ENCODE data around the gene SLC17A5. TPM values are rescaled to one million over a fixed set of nuclear protein-coding genes. Genes with fewer than 3 reads are reported as not detected.

Gene SLC17A5
- total and polyA plus RNA-seq, 4 experiments from 2014 or later = 11.8 to 16.2 (median 14.1) TPM

- H3K36me3 Mint-ChIP-seq = peaks cover 38 to 57% of the 10 kb centered on the region in 2 donors
- peak overlapping the region in 5 of 7 donors; percentile 1 to 14 (median 4) for H3K27ac Mint-ChIP-seq
- peaks cover 38% of the 10 kb centered on the region for H3K36me3 ChIP-seq (ENCODE audit: insufficient read depth, low read length)
- intact Hi-C loops (cut with micrococcal nuclease) = loop anchor here (1.0 kb wide), 1 partner anchor 95 kb away; no protein-coding TSS in a partner anchor
- H3K9me3 ChIP-seq (ENCODE audit: control insufficient read depth in 1 of 2, low read length in 2 of 2) = no peaks in the 10 kb centered on the region
- no peaks in the 10 kb centered on the region for H3K27me3 ChIP-seq (ENCODE audit: insufficient read depth, low read length)
- ChIA-PET CTCF (ENCODE audit: partially characterized antibody) (interaction anchor here (0.6 to 9.4 kb wide), 36 partner anchors 8 to 284 kb away, joined by 3 to 222 read pairs (median 6); partner anchors contain the start of gene MTO1), POLR2A (ENCODE audit: partially characterized antibody) (interaction anchor here (0.8 to 15.2 kb wide), 4 partner anchors 25 to 149 kb away, joined by 3 to 316 read pairs (median 8); partner anchors contain the start of genes EEF1A1 and MTO1)
- peaks cover 0 to 6% (median 4%) of the 10 kb centered on the region in 4 donors for H3K4me1 Mint-ChIP-seq
- no peak overlapping the region for H3K27ac ChIP-seq (ENCODE audit: low read depth, low read length)
- peak in 4 of 5 donors; percentile 49 to 62 (median 59) for DNase-seq
- H3K4me3 Mint-ChIP-seq = no peak overlapping the region
- H3K4me3 ChIP-seq (ENCODE audit: low read length in 2 of 2) = no peak overlapping the region
- no peaks in the 10 kb centered on the region for H3K4me1 ChIP-seq (ENCODE audit: insufficient read depth, low read length)
- H3K27me3 Mint-ChIP-seq = no peaks in the 10 kb centered on the region
- H3K9me3 Mint-ChIP-seq = no peaks in the 10 kb centered on the region
Measured at GRCh38 chr6:73610444-73611275, 43.1 kb downstream of the SLC17A5 start.

DNA sequence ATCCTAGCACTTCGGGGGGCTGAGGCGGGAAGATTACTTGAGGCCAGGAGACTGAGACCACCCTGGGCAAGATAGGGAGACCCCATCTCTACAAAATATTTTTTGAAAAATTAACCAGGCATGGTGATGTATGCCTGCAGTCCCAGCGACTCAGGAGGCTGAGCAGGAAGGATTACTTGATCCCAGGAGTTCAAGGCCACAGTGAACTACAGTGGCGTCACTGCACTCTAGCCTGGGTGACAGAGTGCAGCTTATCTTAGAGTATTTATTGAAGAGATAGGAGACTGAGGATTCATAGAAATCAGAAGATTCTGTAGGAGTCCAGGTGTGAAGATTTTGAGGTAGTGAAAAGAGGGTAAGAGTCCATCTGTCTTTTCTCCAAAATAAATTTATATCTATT, 45.0 kb downstream of the SLC17A5 start:
- Mint-ChIP-seq H3K4me1 (peaks cover 0 to 6% (median 4%) of the 10 kb centered on the region in 4 donors), H3K27ac (no peak overlapping the region), H3K27me3 (no peaks in the 10 kb centered on the region), H3K4me3 (no peak overlapping the region), H3K9me3 (no peaks in the 10 kb centered on the region), H3K36me3 (peaks cover 39 to 54% of the 10 kb centered on the region in 2 donors)
- Histone ChIP-seq H3K27ac (ENCODE audit: low read depth, low read length) (no peak overlapping the region), H3K4me1 (ENCODE audit: insufficient read depth, low read length) (no peaks in the 10 kb centered on the region), H3K4me3 (ENCODE audit: low read length in 2 of 2) (no peak overlapping the region), H3K9me3 (ENCODE audit: control insufficient read depth in 1 of 2, low read length in 2 of 2) (no peaks in the 10 kb centered on the region), H3K36me3 (ENCODE audit: insufficient read depth, low read length) (peaks cover 36% of the 10 kb centered on the region), H3K27me3 (ENCODE audit: insufficient read depth, low read length) (no peaks in the 10 kb centered on the region)
- ChIA-PET POLR2A (ENCODE audit: partially characterized antibody) (interaction anchor here (15.2 kb wide), 1 partner anchor 90 kb away, joined by 316 read pairs; the partner anchor contains the start of gene EEF1A1), CTCF (ENCODE audit: partially characterized antibody) (interaction anchor here (0.9 to 9.4 kb wide), 9 partner anchors 11 to 158 kb away, joined by 3 to 222 read pairs (median 3); no protein-coding TSS in a partner anchor)
- DNase-seq = no peak
- intact Hi-C loops (cut with micrococcal nuclease) = no loop called here

DNA sequence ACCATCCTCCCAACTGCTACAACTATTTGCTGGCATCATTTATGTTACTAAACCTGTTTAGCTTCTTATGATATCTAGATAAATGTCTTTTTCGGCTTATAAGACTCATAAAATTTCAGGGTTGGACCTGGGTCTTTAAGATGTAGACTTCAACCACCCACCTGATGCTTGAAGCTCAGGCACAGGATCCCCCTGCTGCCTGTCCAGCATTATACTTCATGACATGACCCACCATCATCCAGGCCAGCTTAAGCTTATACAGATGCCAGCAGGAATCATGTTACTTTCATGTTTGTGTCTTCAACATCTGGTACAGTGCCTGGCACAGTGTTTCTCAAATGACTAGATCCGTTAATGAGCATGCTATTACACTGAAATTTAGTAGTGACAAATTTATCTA, 47.4 kb downstream of the SLC17A5 start:
- Histone ChIP-seq H3K4me1 (ENCODE audit: insufficient read depth, low read length) (no peaks in the 10 kb centered on the region), H3K9me3 (ENCODE audit: control insufficient read depth in 1 of 2, low read length in 2 of 2) (no peaks in the 10 kb centered on the region), H3K4me3 (ENCODE audit: low read length in 2 of 2) (no peak overlapping the region), H3K27ac (ENCODE audit: low read depth, low read length) (no peak overlapping the region), H3K36me3 (ENCODE audit: insufficient read depth, low read length) (peaks cover 32% of the 10 kb centered on the region), H3K27me3 (ENCODE audit: insufficient read depth, low read length) (no peaks in the 10 kb centered on the region)
- Mint-ChIP-seq H3K27ac (peak overlapping the region in 2 of 7 donors; percentile 9 to 22), H3K4me3 (peak overlapping the region in 1 of 8 donors; percentile 22), H3K9me3 (no peaks in the 10 kb centered on the region), H3K36me3 (peaks cover 43 to 48% of the 10 kb centered on the region in 2 donors), H3K4me1 (peaks cover 0 to 6% (median 4%) of the 10 kb centered on the region in 4 donors), H3K27me3 (no peaks in the 10 kb centered on the region)
- no peak for DNase-seq
- CTCF ChIA-PET (ENCODE audit: partially characterized antibody) = interaction anchor here (3.3 kb wide), 1 partner anchor 91 kb away, joined by 14 read pairs; no protein-coding TSS in a partner anchor
- POLR2A ChIA-PET (ENCODE audit: partially characterized antibody) = interaction anchor here (0.6 to 15.2 kb wide), 3 partner anchors 21 to 88 kb away, joined by 4 to 316 read pairs (median 4); partner anchors contain the start of gene EEF1A1
- intact Hi-C loops (cut with micrococcal nuclease) = no loop called here

GRCh38 chr6:73604461-73604860, 49.3 kb downstream of the SLC17A5 start:
- H3K27ac Mint-ChIP-seq = no peak overlapping the region
- Histone ChIP-seq H3K27ac (ENCODE audit: low read depth, low read length) (no peak overlapping the region), H3K27me3 (ENCODE audit: insufficient read depth, low read length) (no peaks in the 10 kb centered on the region), H3K9me3 (ENCODE audit: control insufficient read depth in 1 of 2, low read length in 2 of 2) (no peaks in the 10 kb centered on the region), H3K4me3 (ENCODE audit: low read length in 2 of 2) (no peak overlapping the region), H3K36me3 (ENCODE audit: insufficient read depth, low read length) (peaks cover 29% of the 10 kb centered on the region), H3K4me1 (ENCODE audit: insufficient read depth, low read length) (no peaks in the 10 kb centered on the region)
- no peaks in the 10 kb centered on the region for H3K27me3 Mint-ChIP-seq
- no peak overlapping the region for H3K4me3 Mint-ChIP-seq
- no peak for DNase-seq
- ChIA-PET POLR2A (ENCODE audit: partially characterized antibody) (interaction anchor here (15.2 kb wide), 1 partner anchor 86 kb away, joined by 316 read pairs; the partner anchor contains the start of gene EEF1A1), CTCF (ENCODE audit: partially characterized antibody) (interaction anchor here (1.3 to 3.3 kb wide), 2 partner anchors 8 to 89 kb away, joined by 4 to 14 read pairs; no protein-coding TSS in a partner anchor)
- peaks cover 37 to 49% of the 10 kb centered on the region in 2 donors for H3K36me3 Mint-ChIP-seq
- intact Hi-C loops (cut with micrococcal nuclease) = no loop called here
- H3K4me1 Mint-ChIP-seq = no peaks in the 10 kb centered on the region
- no peaks in the 10 kb centered on the region for H3K9me3 Mint-ChIP-seq

DNA sequence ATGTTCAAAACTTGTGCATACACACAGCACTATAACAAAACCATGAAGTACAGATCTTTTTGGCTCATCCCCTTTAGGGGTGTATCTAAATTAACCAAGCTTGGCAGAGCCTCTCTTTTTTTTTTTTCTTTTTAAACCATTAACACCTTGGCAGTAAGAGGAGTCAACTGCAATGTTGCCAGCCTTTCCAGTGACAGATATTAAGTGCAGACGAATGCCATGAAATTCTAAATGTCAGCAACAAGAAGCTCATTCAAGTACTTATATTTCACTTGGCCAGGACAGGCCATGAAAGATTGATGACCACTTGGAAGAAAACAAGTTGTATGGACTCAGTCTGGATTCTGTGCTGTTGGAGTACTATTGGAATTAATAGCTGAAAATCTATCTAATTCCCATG, 49.8 kb downstream of the SLC17A5 start:
- Mint-ChIP-seq H3K27me3 (no peaks in the 10 kb centered on the region), H3K4me1 (no peaks in the 10 kb centered on the region), H3K4me3 (no peak overlapping the region), H3K9me3 (no peaks in the 10 kb centered on the region), H3K27ac (no peak overlapping the region), H3K36me3 (peaks cover 35 to 48% of the 10 kb centered on the region in 2 donors)
- DNase-seq = no peak
- intact Hi-C loops (cut with micrococcal nuclease) = no loop called here
- Histone ChIP-seq H3K27me3 (ENCODE audit: insufficient read depth, low read length) (no peaks in the 10 kb centered on the region), H3K4me3 (ENCODE audit: low read length in 2 of 2) (no peak overlapping the region), H3K9me3 (ENCODE audit: control insufficient read depth in 1 of 2, low read length in 2 of 2) (no peaks in the 10 kb centered on the region), H3K27ac (ENCODE audit: low read depth, low read length) (no peak overlapping the region), H3K4me1 (ENCODE audit: insufficient read depth, low read length) (no peaks in the 10 kb centered on the region), H3K36me3 (ENCODE audit: insufficient read depth, low read length) (peaks cover 25% of the 10 kb centered on the region)
- CTCF ChIA-PET (ENCODE audit: partially characterized antibody) = interaction anchor here (1.3 to 3.3 kb wide), 2 partner anchors 9 to 89 kb away, joined by 4 to 14 read pairs; no protein-coding TSS in a partner anchor
- POLR2A ChIA-PET (ENCODE audit: partially characterized antibody) = interaction anchor here (0.6 to 15.2 kb wide), 2 partner anchors 50 to 85 kb away, joined by 3 to 316 read pairs; partner anchors contain the start of genes EEF1A1 and SLC17A5

DNA sequence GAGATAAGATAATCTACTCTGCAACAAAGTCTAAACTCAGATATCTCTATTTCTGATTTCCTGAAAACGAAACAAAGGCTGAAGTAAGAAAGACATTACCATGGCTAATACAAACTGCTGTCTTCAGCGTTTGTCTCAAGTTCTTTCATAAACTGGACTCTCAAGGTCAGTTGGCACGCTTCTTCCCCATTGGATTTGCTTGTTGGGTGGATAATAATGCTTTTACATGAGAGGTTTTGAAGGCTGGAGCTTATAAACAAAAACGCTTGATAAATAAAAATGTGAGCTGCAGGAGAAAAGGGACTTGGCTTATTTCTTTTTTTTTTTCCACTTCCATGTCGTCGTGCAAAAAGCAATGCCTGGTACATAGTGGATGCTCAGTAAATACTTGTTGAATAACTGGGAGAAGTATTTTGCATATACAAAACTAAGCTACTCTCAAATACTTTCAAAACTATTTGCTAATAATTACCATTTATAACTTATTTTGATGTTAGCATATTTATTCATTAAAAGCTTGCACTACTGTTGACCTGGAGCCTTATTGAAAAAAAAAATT, 67.3 kb downstream of the SLC17A5 start:
- ChIA-PET CTCF (ENCODE audit: partially characterized antibody) (interaction anchor here (1.0 to 3.0 kb wide), 12 partner anchors 9 to 125 kb away, joined by 3 to 27 read pairs (median 5); partner anchors contain the start of genes EEF1A1 and MTO1), POLR2A (ENCODE audit: partially characterized antibody) (interaction anchor here (0.6 to 9.7 kb wide), 11 partner anchors 9 to 136 kb away, joined by 3 to 233 read pairs (median 6); partner anchors contain the start of genes EEF1A1, MTO1 and SLC17A5)
- DNase-seq = no peak
- H3K27me3 Mint-ChIP-seq = no peaks in the 10 kb centered on the region
- no peaks in the 10 kb centered on the region for H3K9me3 Mint-ChIP-seq
- peak overlapping the region; percentile 54 to 56 for H3K4me3 ChIP-seq (ENCODE audit: low read length in 2 of 2)
- H3K4me1 Mint-ChIP-seq = peaks cover 14 to 26% (median 17%) of the 10 kb centered on the region in 4 donors
- H3K9me3 ChIP-seq (ENCODE audit: control insufficient read depth in 1 of 2, low read length in 2 of 2) = no peaks in the 10 kb centered on the region
- H3K27ac Mint-ChIP-seq = peak overlapping the region; percentile 93 to 99 (median 98)
- H3K36me3 ChIP-seq (ENCODE audit: insufficient read depth, low read length) = no peaks in the 10 kb centered on the region
- no peaks in the 10 kb centered on the region for H3K27me3 ChIP-seq (ENCODE audit: insufficient read depth, low read length)
- H3K36me3 Mint-ChIP-seq = no peaks in the 10 kb centered on the region
- H3K4me3 Mint-ChIP-seq = peak overlapping the region; percentile 78 to 88 (median 84)
- intact Hi-C loops (cut with micrococcal nuclease) = loop anchor here (5.0 kb wide), 1 partner anchor 66 kb away; the partner anchor contains the start of gene SLC17A5
- peaks cover 22% of the 10 kb centered on the region for H3K4me1 ChIP-seq (ENCODE audit: insufficient read depth, low read length)
- peak overlapping the region; percentile 70 for H3K27ac ChIP-seq (ENCODE audit: low read depth, low read length)
